ENCODE data around the gene IP6K1.

DNA sequence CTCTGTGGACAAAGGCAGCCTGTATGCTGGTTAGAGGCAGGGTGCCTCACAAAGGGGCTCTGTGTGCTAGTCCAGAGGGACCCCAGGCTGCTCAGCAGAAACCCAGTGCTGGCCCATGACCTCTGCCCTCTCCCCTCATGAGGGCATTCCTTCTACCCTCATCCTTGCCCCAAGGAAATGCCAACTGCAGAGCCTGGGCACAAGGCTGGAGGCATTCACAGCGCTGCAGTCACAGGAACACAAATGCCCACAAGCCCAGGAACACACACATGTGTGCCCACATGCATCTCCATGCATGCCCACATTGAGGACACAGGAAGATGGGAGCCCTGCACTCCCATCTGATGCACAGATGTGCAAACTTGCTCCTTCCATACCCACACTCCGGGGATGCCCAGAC, 20.5 kb upstream of the IP6K1 start:
- TF ChIP-seq POLR2A (IDR thresholded peaks at IDR 0.05) = no peak
- TF ChIP-seq, protein P1, sequence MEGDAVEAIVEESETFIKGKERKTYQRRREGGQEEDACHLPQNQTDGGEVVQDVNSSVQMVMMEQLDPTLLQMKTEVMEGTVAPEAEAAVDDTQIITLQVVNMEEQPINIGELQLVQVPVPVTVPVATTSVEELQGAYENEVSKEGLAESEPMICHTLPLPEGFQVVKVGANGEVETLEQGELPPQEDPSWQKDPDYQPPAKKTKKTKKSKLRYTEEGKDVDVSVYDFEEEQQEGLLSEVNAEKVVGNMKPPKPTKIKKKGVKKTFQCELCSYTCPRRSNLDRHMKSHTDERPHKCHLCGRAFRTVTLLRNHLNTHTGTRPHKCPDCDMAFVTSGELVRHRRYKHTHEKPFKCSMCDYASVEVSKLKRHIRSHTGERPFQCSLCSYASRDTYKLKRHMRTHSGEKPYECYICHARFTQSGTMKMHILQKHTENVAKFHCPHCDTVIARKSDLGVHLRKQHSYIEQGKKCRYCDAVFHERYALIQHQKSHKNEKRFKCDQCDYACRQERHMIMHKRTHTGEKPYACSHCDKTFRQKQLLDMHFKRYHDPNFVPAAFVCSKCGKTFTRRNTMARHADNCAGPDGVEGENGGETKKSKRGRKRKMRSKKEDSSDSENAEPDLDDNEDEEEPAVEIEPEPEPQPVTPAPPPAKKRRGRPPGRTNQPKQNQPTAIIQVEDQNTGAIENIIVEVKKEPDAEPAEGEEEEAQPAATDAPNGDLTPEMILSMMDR (IDR thresholded peaks at IDR 0.05) = no peak
- TF ChIP-seq POLR2AphosphoS5 (IDR thresholded peaks at IDR 0.05) = no peak
- TF ChIP-seq EP300 (IDR thresholded peaks at IDR 0.05) = no peak
